ENCODE measurements around the gene RYR1.
"Not testable (repeated sequence)": the region's sequence is repeated elsewhere in the genome, so short reads cannot be mapped to it uniquely, and the experiment has no call there.

Gene RYR1

GRCh38 chr19:38538793-38539528, 105.5 kb downstream of the RYR1 start:
- DNase-seq (ENCODE audit: low read depth) = peak; percentile 8

GRCh38 chr19:38539751-38540150, 106.3 kb downstream of the RYR1 start:
- DNase-seq (ENCODE audit: low read depth) = no peak

GRCh38 chr19:38542040-38542439, 108.5 kb downstream of the RYR1 start:
- no peak for DNase-seq (ENCODE audit: low read depth)

GRCh38 chr19:38543286-38543806, 109.9 kb downstream of the RYR1 start:
- no peak for DNase-seq (ENCODE audit: low read depth)

- DNase-seq (ENCODE audit: low read depth) = no peak
These were observed 110.5 kb downstream of the RYR1 start for GRCh38 chr19:38543807-38544568.

- DNase-seq (ENCODE audit: low read depth) = no peak
These were observed 111.3 kb downstream of the RYR1 start for GRCh38 chr19:38544569-38545315.

- DNase-seq (ENCODE audit: low read depth) = no peak
These were observed 112.1 kb downstream of the RYR1 start for GRCh38 chr19:38545596-38545995.

GRCh38 chr19:38547421-38547820, 113.9 kb downstream of the RYR1 start:
- DNase-seq (ENCODE audit: low read depth) = no peak

- DNase-seq (ENCODE audit: low read depth) = no peak
These were observed 115.6 kb downstream of the RYR1 start for GRCh38 chr19:38549061-38549460.

GRCh38 chr19:38549942-38550341, 116.5 kb downstream of the RYR1 start:
- DNase-seq (ENCODE audit: low read depth) = no peak

- no peak for DNase-seq (ENCODE audit: low read depth)
These were observed 116.9 kb downstream of the RYR1 start for GRCh38 chr19:38550376-38550775.

GRCh38 chr19:38551450-38551813, 117.9 kb downstream of the RYR1 start:
- no peak for DNase-seq (ENCODE audit: low read depth)

GRCh38 chr19:38553239-38553638, 119.7 kb downstream of the RYR1 start:
- not testable (repeated sequence) for DNase-seq (ENCODE audit: low read depth)

- no peak for DNase-seq (ENCODE audit: low read depth)
These were observed 121.2 kb downstream of the RYR1 start for GRCh38 chr19:38554676-38555141.

- DNase-seq (ENCODE audit: low read depth) = no peak
These were observed 121.7 kb downstream of the RYR1 start for GRCh38 chr19:38555200-38555599.

- DNase-seq (ENCODE audit: low read depth) = no peak
These were observed 123.2 kb downstream of the RYR1 start for GRCh38 chr19:38556521-38557174.

- DNase-seq (ENCODE audit: low read depth) = peak; percentile 20
These were observed 123.8 kb downstream of the RYR1 start for GRCh38 chr19:38557205-38557799.

- DNase-seq (ENCODE audit: low read depth) = not testable (repeated sequence)
These were observed 125.4 kb downstream of the RYR1 start for GRCh38 chr19:38558933-38559332.

GRCh38 chr19:38559428-38560401, 126.2 kb downstream of the RYR1 start:
- no peak for DNase-seq (ENCODE audit: low read depth)

GRCh38 chr19:38561053-38561606, 127.6 kb downstream of the RYR1 start:
- DNase-seq (ENCODE audit: low read depth) = no peak

Data from activated T-helper 1 cell treated with Interleukin-2 at 50 U/mL for 16 hours (primary cell).